Progenitor cell of endocrine pancreas (in vitro differentiated cells): Measurements from ENCODE around the gene LRBA. TPM values are rescaled to one million over a fixed set of nuclear protein-coding genes. Genes with fewer than 3 reads are reported as not detected.

Experiments used
- DNase-seq: peaks from one replicate; pipeline ENCODE4 v3.0.0; 2021; ENCODE audit warnings: low spot score; ENCODE audit not compliant: unreplicated experiment
- H3K27ac Mint-ChIP-seq: 2 replicates; pipeline ENCODE4 v1.8.0; 2021; ENCODE audit warnings: mild to moderate bottlenecking, moderate library complexity, mixed read lengths
- H3K27me3 Mint-ChIP-seq: 2 replicates; pipeline ENCODE4 v1.8.0; 2021; ENCODE audit warnings: mixed read lengths
- H3K36me3 Mint-ChIP-seq: 2 replicates; pipeline ENCODE4 v1.8.0; 2022; ENCODE audit warnings: mixed read lengths; ENCODE audit not compliant: insufficient read depth
- H3K4me1 Mint-ChIP-seq: 2 replicates; pipeline ENCODE4 v1.8.0; 2021; ENCODE audit warnings: low read depth, mixed read lengths
- H3K4me3 Mint-ChIP-seq: 2 replicates; pipeline ENCODE4 v1.8.0; 2021; ENCODE audit warnings: low read depth, mild to moderate bottlenecking, moderate library complexity, mixed read lengths
- H3K9me3 Mint-ChIP-seq: 2 replicates; pipeline ENCODE4 v1.8.0; 2021; ENCODE audit warnings: low read depth, mixed read lengths
- total RNA-seq: library from RNA; stranded (reverse); gene quantifications from 2 replicates; pipeline ENCODE4 v1.2.1, GENCODE V29; 2021
- TF ChIP-seq, protein P1 (sequence below): fragments of 200-600 bp; sonication (generic); IDR thresholded peaks from one replicate; pipeline ENCODE4 v1.5.0; 2021; ENCODE audit warnings: antibody characterized with exemption, mild to moderate bottlenecking; ENCODE audit not compliant: unreplicated experiment

Gene LRBA
- total RNA-seq, 1 donor from 2014 or later = 95.2 TPM

- Mint-ChIP-seq H3K4me1 (peaks cover 2% of the 10 kb centered on the region), H3K9me3 (no peaks in the 10 kb centered on the region), H3K27me3 (no peaks in the 10 kb centered on the region), H3K27ac (no peak overlapping the region), H3K36me3 (peaks cover 10% of the 10 kb centered on the region), H3K4me3 (no peak overlapping the region)
- TF ChIP-seq, protein P1, sequence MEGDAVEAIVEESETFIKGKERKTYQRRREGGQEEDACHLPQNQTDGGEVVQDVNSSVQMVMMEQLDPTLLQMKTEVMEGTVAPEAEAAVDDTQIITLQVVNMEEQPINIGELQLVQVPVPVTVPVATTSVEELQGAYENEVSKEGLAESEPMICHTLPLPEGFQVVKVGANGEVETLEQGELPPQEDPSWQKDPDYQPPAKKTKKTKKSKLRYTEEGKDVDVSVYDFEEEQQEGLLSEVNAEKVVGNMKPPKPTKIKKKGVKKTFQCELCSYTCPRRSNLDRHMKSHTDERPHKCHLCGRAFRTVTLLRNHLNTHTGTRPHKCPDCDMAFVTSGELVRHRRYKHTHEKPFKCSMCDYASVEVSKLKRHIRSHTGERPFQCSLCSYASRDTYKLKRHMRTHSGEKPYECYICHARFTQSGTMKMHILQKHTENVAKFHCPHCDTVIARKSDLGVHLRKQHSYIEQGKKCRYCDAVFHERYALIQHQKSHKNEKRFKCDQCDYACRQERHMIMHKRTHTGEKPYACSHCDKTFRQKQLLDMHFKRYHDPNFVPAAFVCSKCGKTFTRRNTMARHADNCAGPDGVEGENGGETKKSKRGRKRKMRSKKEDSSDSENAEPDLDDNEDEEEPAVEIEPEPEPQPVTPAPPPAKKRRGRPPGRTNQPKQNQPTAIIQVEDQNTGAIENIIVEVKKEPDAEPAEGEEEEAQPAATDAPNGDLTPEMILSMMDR = no peak
- DNase-seq = no peak
Observed at GRCh38 chr4:150342945-150343344, 672.1 kb downstream of the LRBA start.

GRCh38 chr4:150337734-150338133 lies 677.4 kb downstream of the LRBA start:
- TF ChIP-seq, protein P1 = no peak
- Mint-ChIP-seq H3K4me1 (peaks cover 10% of the 10 kb centered on the region), H3K36me3 (peaks cover 6% of the 10 kb centered on the region), H3K4me3 (no peak overlapping the region), H3K27me3 (no peaks in the 10 kb centered on the region), H3K9me3 (no peaks in the 10 kb centered on the region), H3K27ac (no peak overlapping the region)
- DNase-seq = no peak

DNA sequence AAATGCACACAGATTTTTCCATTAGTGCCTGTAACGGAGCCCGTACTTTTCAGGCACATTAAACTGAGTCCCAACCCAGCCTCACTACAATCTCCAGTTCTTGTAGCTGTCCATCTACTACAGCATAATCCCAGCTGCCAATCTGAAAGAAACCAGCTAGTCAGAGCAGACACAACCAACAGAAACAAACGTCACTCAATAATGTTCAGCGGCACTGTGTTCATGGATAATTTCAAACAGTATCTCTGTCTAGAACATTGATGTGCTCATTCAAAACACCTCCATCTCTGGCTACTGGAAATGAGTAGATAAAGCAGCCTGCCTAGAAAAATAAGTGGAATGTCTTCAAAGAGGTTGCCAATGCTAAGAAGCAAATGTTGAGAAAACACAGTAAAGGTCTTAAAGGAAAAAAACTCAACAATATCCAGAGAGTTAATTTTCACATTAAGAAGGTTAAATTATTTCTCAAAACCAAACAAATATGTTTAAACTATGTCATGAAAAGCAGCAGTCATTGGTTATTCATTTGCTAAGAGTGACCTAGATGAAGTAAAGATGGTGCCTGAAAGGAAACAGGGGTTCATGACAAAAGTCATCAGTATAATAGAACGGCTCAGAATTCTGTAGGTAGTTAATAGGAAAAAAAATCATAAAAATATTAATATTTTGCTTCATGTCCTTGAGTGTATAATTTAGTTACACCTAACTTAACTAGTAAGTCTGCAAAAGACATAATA lies 678.2 kb downstream of the LRBA start:
- Mint-ChIP-seq H3K4me3 (no peak overlapping the region), H3K4me1 (peaks cover 10% of the 10 kb centered on the region), H3K27ac (no peak overlapping the region), H3K36me3 (peaks cover 6% of the 10 kb centered on the region), H3K27me3 (no peaks in the 10 kb centered on the region), H3K9me3 (no peaks in the 10 kb centered on the region)
- TF ChIP-seq, protein P1 = no peak
- DNase-seq = no peak

- H3K27ac Mint-ChIP-seq = no peak overlapping the region
- H3K4me3 Mint-ChIP-seq = no peak overlapping the region
- no peaks in the 10 kb centered on the region for H3K36me3 Mint-ChIP-seq
- H3K4me1 Mint-ChIP-seq = peaks cover 12% of the 10 kb centered on the region
- TF ChIP-seq, protein P1 = no peak
- H3K9me3 Mint-ChIP-seq = no peaks in the 10 kb centered on the region
- no peak for DNase-seq
- no peaks in the 10 kb centered on the region for H3K27me3 Mint-ChIP-seq
Observed at GRCh38 chr4:150332961-150333360, 682.1 kb downstream of the LRBA start.

DNA sequence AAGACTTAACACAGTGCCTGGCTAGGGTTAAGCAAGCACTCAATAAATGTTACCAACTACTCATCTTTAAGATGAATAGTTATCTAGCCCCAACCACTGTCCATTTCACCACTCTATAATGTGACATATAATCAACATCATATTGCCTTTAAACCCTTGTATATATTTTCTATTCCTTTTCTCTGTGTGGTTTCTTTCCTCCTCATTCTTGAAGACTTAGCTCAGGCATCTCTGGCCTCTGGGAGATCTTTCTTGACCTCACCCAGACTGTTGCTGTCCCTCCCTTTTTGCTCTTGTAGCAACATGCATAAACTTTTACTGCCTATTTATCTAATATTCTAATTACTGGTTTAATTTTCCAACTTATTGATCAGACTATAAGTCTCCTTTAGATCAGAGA lies 683.0 kb downstream of the LRBA start:
- no peak overlapping the region for H3K4me3 Mint-ChIP-seq
- no peaks in the 10 kb centered on the region for H3K9me3 Mint-ChIP-seq
- no peaks in the 10 kb centered on the region for H3K27me3 Mint-ChIP-seq
- TF ChIP-seq, protein P1 = no peak
- H3K36me3 Mint-ChIP-seq = no peaks in the 10 kb centered on the region
- H3K4me1 Mint-ChIP-seq = peaks cover 9% of the 10 kb centered on the region
- no peak for DNase-seq
- H3K27ac Mint-ChIP-seq = no peak overlapping the region
